CD1c-positive myeloid dendritic cell (primary cell): ENCODE measurements around the gene AP5Z1.
"Not testable (repeated sequence)": the region's sequence is repeated elsewhere in the genome, so short reads cannot be mapped to it uniquely, and the experiment has no call there.

ENCODE experiments used
- DNase-seq: peaks from one replicate; pipeline ENCODE4 v3.0.0-alpha.2; 2016; ENCODE audit errors: extremely low spot score

Gene AP5Z1

GRCh38 chr7:4801839-4802231 is 26.4 kb downstream of the AP5Z1 start:
- no peak for DNase-seq

GRCh38 chr7:4802577-4802976 is 27.2 kb downstream of the AP5Z1 start:
- not testable (repeated sequence) for DNase-seq

- no peak for DNase-seq
Observed at GRCh38 chr7:4803397-4804241, 28.2 kb downstream of the AP5Z1 start.

- DNase-seq: no peak
Observed at GRCh38 chr7:4805110-4805983, 29.9 kb downstream of the AP5Z1 start.

- no peak for DNase-seq
Observed at GRCh38 chr7:4805984-4806300, 30.5 kb downstream of the AP5Z1 start.

- no peak for DNase-seq
Observed at GRCh38 chr7:4806983-4807597, 31.7 kb downstream of the AP5Z1 start.

GRCh38 chr7:4807598-4808016 is 32.2 kb downstream of the AP5Z1 start:
- DNase-seq: no peak

GRCh38 chr7:4808026-4808425 is 32.6 kb downstream of the AP5Z1 start:
- DNase-seq: no peak

GRCh38 chr7:4808565-4808964 is 33.1 kb downstream of the AP5Z1 start:
- no peak for DNase-seq

GRCh38 chr7:4809091-4809591 is 33.7 kb downstream of the AP5Z1 start:
- DNase-seq: peak; percentile 43

GRCh38 chr7:4809666-4810065 is 34.2 kb downstream of the AP5Z1 start:
- DNase-seq: no peak

- no peak for DNase-seq
Observed at GRCh38 chr7:4814433-4814832, 39.0 kb downstream of the AP5Z1 start.

- DNase-seq: no peak
Observed at GRCh38 chr7:4815121-4815520, 39.7 kb downstream of the AP5Z1 start.

GRCh38 chr7:4815609-4816418 is 40.4 kb downstream of the AP5Z1 start:
- no peak for DNase-seq

- no peak for DNase-seq
Observed at GRCh38 chr7:4816419-4817080, 41.1 kb downstream of the AP5Z1 start.

GRCh38 chr7:4817178-4817901 is 41.9 kb downstream of the AP5Z1 start:
- DNase-seq: no peak

GRCh38 chr7:4818000-4818794 is 42.8 kb downstream of the AP5Z1 start:
- no peak for DNase-seq

- no peak for DNase-seq
Observed at GRCh38 chr7:4819560-4820404, 44.4 kb downstream of the AP5Z1 start.
